GM19328 (cell line): ENCODE results near the gene SP110.
"Not testable (repeated sequence)": the region's sequence is repeated elsewhere in the genome, so short reads cannot be mapped to it uniquely, and the experiment has no call there.

Experiments used
- ATAC-seq: cut with Tn5 transposase; IDR thresholded peaks from one replicate; pipeline ENCODE4 v1.9.1; 2021; ENCODE audit warnings: mild to moderate bottlenecking, moderate library complexity; ENCODE audit not compliant: unreplicated experiment

The SP110 gene

DNA sequence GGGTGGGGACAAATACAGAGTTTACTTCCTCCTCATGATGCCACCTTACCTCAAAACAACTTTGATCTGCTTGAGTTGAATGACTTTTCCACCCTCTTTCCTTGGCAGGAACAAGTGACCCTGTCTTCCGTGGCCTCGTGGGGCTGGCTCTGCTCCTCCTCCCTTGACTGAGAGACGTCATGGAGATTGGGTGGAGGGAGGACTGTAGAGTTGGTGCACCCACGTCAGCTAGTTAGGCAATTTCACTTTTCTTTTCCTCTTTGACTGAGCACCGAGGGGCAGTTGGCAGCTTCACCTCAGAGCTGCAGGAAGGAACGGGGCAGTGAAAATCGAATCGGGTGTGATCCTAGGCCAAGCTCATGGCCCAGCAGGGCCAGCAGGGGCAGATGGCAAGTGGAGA is 5.7 kb upstream of the SP110 start, which contains the start of gene SP140:
Gene SP140 (plus strand): TSS at position 251 of the 400 bp plus-strand sequence. CDS start 109 bp downstream, at position 360.
- peak; percentile 77 for ATAC-seq

DNA sequence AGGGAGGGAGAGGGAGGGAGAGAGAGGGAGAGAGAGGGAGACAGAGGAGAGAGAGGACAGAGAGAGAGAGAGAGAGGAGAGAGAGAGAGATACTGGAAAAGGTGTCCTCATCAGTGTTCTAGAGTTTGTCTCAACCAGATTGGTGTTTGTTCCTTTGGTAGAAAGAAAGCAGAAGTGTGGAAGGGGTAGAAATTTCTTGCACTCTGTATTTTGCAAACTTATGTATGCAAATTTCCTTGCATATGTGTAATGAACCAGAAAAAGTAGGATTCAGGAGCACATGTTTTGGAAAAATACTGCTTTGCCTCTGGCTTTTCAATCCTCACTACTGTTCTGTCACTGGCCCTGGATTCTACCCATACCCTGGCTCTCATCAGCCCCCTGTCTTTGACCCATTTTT is 4.7 kb upstream of the SP110 start:
- no peak for ATAC-seq

GRCh38 chr2:230222829-230223228 is 3.0 kb upstream of the SP110 start:
- not testable (repeated sequence) for ATAC-seq

DNA sequence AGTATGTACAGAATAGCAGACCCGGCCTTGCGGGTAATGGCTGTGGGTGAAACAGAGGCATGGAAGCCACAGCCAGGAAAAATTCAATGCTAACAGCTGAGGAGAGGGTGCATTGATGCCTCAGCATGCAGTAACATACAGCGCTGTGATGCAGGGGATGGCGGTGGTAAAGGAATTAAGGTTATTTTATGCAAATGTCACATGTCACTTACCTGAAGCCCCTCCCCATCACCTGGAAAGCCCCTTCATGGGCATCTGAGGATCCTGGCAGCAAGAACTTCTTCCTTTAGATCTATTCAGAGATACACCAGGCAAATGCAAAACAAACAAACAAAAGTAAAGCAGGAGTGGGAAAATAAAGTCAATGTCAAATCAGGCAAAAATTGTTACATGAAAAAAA is 1.7 kb upstream of the SP110 start:
- no peak for ATAC-seq

GRCh38 chr2:230220347-230220969 is 674 bp upstream of the SP110 start:
- no peak for ATAC-seq

DNA sequence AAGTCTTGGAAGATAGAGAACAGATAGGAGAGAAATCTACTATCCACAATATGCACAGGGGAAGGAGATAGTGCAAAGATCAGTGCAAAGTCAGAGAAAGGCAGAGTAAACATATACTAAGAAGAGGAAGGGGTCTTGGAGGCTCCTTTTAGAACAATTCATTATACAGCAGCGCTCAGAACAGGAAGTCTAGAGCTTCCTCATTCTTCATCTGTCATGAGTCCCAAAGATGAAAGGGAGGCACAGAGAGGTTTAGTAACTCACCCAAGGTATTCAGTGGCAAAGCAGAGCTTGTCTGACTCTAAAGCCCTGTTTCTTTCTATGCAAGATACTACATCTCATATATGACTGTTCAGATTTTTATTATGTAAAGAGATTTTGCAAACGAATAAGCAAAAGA is 1.4 kb downstream of the SP110 start:
- ATAC-seq, result no peak

DNA sequence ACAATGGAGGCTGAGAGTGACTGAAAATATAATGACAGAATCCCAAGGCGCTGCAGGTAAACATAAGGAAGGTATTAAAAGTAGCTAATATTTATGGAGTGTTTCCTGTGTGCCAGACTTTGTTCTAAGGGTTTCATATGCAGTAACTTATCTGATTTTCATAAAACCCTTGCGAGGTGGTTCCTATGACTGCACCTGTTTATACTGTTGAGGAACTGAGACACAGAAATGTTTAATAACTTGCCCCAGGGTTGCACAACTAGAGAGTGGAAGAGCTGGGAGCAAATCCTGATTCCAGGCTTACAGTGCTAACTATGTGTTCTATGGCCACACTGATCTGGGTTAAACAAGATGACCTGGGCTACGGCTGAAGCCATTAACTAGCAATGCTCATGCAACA is 2.4 kb downstream of the SP110 start:
- no peak for ATAC-seq

DNA sequence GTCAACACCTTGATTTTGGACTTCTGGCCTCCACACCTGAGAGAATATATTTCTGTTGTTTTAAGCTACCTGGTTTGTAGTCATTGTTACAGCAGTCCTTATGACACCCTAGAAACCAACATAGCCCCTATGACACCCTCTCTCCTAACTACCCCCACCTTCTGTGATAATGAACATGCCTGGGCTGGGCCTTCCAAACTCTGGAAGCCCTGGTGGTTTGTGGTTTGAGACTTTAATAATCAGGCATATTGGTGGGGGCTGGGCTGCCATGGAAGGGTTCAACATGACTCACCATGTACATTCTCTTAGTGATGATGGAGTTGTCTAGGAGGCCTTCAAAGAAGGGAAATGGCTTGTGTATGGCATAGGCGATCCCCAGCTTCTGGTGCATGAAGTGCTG is 3.3 kb downstream of the SP110 start:
- ATAC-seq, result no peak

- no peak for ATAC-seq
Measured at GRCh38 chr2:230209422-230210051, 10.2 kb downstream of the SP110 start.

GRCh38 chr2:230208576-230208975 is 11.2 kb downstream of the SP110 start:
- ATAC-seq, result no peak

DNA sequence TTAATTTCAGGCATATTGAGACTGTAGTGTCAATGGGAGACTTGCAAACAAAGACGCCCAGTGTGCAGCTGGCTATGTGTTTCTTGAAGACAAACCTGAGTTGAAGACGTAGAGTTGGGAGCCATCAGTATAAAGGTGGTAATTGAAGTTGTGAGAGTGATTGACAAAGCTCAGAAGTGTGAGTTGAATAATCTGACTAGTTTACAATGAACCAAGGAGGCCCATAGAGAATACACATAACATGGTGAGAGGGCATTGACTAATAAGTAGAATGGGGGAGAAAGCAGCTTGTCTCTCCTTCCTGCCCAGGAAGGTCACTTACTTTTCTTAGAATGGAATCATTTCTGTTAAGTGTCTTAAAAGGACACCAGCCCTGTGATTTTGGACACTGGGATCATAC is 14.1 kb downstream of the SP110 start:
- no peak for ATAC-seq

- no peak for ATAC-seq
Measured at GRCh38 chr2:230205034-230205433, 14.8 kb downstream of the SP110 start.

DNA sequence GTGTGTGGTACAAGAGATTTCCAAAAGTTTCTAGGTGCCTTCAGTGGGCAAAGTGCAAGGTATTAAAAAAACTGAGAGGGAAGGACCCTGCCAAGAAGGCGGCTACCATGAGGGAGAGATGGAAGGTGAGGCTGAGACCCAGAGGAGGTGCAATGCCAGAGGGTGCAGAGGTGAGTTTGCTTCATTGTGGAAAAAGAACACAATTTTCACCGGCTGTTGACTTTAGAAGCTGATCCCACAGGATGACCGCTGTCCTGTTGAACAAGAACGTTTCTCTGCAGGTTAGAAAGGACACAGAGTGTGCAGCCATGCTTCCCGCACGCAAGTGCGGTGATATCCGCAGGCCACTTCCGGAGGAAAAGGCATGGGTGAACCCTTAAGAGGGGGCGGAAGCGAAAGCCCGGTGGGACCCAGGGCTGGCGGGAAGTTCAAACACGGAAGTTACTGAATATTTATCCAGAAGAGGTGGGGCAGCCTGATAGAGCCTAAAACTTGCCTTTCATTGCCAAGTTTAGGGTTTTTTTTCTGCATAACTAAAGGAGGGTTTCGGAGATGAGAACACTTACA is 16.6 kb downstream of the SP110 start:
- ATAC-seq, result peak; percentile 48

GRCh38 chr2:230202430-230203109 is 17.2 kb downstream of the SP110 start:
- peak; percentile 33 for ATAC-seq

GRCh38 chr2:230184727-230185578 is 34.8 kb downstream of the SP110 start:
- ATAC-seq, result no peak

- no peak for ATAC-seq
Measured at GRCh38 chr2:230181195-230181594, 38.6 kb downstream of the SP110 start.

GRCh38 chr2:230179907-230180306 is 39.9 kb downstream of the SP110 start:
- no peak for ATAC-seq

DNA sequence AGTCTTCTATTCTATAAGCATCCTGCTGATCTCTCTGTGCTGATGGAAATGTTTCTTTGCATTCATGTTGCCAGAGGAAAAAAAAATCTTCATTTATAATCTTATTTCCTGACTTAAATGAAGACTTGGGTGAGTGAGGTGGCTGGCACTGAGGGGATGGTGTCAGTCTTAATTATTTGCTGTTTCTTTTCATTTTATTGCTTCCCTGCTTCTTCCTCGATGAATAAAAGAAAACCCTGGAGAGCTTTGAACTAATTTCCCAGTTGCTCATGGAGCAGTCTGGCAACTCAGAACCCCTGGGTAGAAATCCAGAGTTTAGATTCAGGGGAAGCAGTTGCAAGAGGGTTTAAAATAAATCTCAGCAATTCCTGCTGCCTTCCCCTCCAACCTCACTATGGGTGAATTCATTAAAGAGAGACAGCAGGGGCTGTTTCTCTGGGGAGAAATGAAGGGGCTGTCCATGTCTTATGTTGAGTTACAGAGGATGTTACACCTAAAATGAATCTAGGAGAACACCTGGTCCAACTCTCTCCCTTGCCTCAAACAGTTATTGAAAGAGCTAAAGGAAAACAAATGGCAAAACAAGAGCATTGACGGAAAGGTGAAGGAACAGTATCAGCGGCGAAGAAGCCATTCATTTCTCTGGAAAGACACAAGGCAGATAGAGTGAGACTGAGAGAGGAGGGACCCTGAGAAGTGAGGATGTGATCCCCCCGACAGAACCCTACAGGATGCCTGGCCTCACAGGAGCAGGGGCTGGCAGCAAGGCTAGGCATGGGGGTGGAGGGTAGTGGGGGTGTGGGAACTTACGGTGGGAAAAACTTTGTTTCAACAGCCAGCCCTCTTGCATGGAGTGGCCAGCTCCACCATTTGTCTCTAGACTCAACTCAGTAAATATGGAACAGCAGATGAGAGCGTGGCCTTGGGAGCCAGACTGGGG is 41.0 kb downstream of the SP110 start:
- no peak for ATAC-seq

- no peak for ATAC-seq
Measured at GRCh38 chr2:230176996-230177395, 42.8 kb downstream of the SP110 start.

DNA sequence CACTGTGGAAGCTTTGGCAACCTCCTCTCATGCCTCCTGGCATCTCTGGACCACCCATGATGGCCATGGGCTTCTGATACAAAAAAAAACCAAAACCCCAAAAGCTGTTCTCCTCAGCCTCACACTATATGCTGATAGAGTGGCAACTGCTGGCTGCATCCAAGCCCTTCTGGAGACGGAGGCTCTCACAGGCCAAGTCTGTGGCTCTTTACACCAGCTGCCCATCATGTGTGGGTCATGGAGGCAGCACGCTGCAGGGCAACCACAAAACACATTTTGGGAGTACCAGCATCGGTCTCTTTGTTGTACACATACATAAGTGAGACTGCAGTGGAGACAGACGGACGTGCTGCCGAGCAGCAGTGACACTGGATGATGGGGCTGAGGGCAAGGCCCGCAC is 45.3 kb downstream of the SP110 start:
- no peak for ATAC-seq
